Activated CD4-positive, alpha-beta memory T cell treated with anti-CD3 and anti-CD28 coated beads, Interleukin-2, amount 10 ng/mL, durations not matched to agents 7 days and 5 days (primary cell): ENCODE data around the gene GRB2. TPM values are rescaled to one million over a fixed set of nuclear protein-coding genes. Genes with fewer than 3 reads are reported as not detected.
"Not testable (repeated sequence)": the region's sequence is repeated elsewhere in the genome, so short reads cannot be mapped to it uniquely, and the experiment has no call there.

Source experiments
- CTCF ChIA-PET: fragments of 350-600 bp; sonication (Branson Sonifier 250); formaldehyde crosslinking; loops from one replicate; lab custom pipeline; 2021; ENCODE audit warnings: antibody characterized with exemption, inconsistent platforms; lab: Charles Lee
- POLR2A ChIA-PET: fragments of 350-600 bp; sonication (Branson Sonifier 250); formaldehyde crosslinking; loops from one replicate; lab custom pipeline; 2021; ENCODE audit warnings: antibody characterized with exemption; lab: Charles Lee
- DNase-seq: peaks from one replicate; pipeline ENCODE4 v3.0.0-alpha.2; 2020
- H3K27ac Mint-ChIP-seq: one replicate; pipeline ENCODE4 v1.8.0; 2021; ENCODE audit warnings: mild to moderate bottlenecking, mixed read lengths
- H3K27me3 Mint-ChIP-seq: one replicate; pipeline ENCODE4 v1.8.0; 2021; ENCODE audit warnings: mixed read lengths
- H3K36me3 Mint-ChIP-seq: one replicate; pipeline ENCODE4 v1.8.0; 2021; ENCODE audit warnings: low read depth, mixed read lengths
- H3K4me1 Mint-ChIP-seq: one replicate; pipeline ENCODE4 v1.8.0; 2021; ENCODE audit warnings: mixed read lengths
- H3K4me3 Mint-ChIP-seq: one replicate; pipeline ENCODE4 v1.8.0; 2021; ENCODE audit warnings: mild to moderate bottlenecking, mixed read lengths
- H3K9me3 Mint-ChIP-seq: one replicate; pipeline ENCODE4 v1.8.0; 2021; ENCODE audit warnings: mixed read lengths
- total RNA-seq, 2 experiments: library from RNA; stranded (reverse); gene quantifications; one replicate each; pipeline ENCODE4 v1.2.3, GENCODE V29; 2021

The GRB2 gene
- total RNA-seq, 2 experiments from 2014 or later: 130 to 132 TPM

DNA sequence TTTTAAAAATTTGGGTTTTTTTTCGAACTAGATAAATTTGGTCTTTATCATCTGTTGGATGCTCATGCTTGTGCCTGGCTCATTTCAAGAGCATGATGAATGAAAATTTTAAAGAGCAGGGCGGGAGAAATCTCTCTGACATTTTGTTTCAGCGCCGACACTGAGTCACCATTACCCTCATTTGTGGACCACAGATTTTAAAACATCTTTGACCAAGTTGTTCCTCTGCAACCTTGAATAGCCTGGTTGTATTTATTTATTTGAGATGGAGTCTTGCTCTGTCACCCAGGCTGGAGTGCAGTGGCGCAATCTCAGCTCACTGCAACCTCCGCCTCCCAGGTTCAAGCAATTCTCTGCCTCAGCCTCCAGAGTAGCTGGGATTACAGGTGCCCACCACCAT lies 29.0 kb upstream of the GRB2 start:
- Mint-ChIP-seq H3K4me1 (peaks cover 23% of the 10 kb centered on the region), H3K27me3 (peaks cover 13% of the 10 kb centered on the region)
- POLR2A ChIA-PET: interaction anchor here (2.0 kb wide), 1 partner anchor 22 kb away, joined by 4 read pairs; the partner anchor contains the start of gene TMEM94
- H3K4me3 Mint-ChIP-seq, H3K36me3 Mint-ChIP-seq, H3K27ac Mint-ChIP-seq, H3K9me3 Mint-ChIP-seq, DNase-seq, CTCF ChIA-PET: not testable (repeated sequence)

DNA sequence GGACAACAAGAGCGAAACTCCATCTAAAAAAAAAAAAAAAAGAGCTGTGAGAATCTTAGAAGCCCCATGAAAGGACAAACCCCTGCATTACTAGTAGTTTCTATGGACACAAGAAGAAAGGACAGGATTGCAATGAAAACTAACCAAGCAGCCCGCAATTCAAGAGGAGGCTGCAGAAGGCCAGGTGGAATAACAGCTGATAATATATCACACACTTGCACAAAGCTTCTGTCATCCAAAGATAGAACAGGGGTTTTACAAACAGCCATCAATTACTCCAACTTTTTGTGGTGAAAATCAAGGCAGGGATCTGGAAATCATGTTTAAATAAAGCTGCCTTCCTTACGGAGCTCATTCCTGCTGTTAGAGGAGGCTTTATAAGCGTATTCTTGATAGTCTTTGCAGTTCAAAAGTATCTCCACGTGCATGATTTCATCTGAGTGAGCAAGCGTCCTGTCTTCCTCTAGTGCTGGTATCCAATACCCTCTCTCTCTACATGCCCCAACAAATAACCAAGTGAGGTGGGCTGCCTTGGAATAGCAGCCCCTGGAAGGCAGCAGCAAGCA lies 27.8 kb upstream of the GRB2 start:
- Mint-ChIP-seq H3K9me3 (no peaks in the 10 kb centered on the region), H3K36me3 (no peaks in the 10 kb centered on the region), H3K4me3 (no peak overlapping the region), H3K4me1 (peaks cover 23% of the 10 kb centered on the region), H3K27ac (no peak overlapping the region), H3K27me3 (peaks cover 13% of the 10 kb centered on the region)
- POLR2A ChIA-PET: interaction anchor here (2.0 kb wide), 1 partner anchor 23 kb away, joined by 4 read pairs; the partner anchor contains the start of gene TMEM94
- CTCF ChIA-PET: interaction anchor here (0.6 to 0.9 kb wide), 3 partner anchors 11 to 200 kb away, joined by 3 to 4 read pairs (median 3); partner anchors contain the start of gene SMIM5
- DNase-seq: no peak

DNA sequence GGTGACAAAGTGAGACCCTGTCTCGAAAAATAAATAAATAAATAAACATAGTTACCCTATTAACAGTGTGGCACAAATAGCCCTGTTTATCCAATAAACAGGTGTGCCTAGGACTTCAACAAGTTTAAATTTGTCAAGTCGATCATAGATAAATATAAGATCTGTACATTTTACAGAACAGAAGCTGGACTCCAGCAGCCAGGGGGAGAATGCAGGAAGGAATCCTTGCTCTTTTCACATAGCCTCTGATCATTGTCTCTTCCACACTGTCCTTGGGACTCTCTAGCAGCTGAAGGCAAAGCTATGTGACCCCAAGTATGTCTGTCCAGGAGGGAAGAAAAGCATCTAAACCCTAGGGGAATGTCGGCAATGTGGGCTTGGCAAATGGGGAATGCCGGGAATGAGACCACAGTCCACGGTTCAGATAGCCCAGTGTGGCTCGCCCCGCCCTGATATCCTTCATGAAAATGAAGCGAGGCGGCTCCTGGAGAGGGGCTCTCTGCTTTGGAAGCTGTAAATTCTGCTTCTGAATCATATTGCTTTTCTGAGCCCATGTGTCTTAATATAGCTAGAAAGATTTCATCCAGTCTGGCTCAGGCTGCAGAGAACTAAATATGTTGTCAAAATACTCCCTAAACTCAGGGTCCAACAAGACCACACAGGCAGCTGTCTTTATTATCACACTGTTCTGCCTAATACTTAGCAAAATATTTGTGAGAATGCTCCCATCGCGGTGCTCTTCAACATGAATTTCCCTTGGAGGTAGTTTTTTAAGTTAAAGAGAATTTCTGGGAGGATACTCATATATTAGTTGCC lies 24.9 kb upstream of the GRB2 start:
- peaks cover 24% of the 10 kb centered on the region for H3K4me1 Mint-ChIP-seq
- H3K36me3 Mint-ChIP-seq: no peaks in the 10 kb centered on the region
- peaks cover 14% of the 10 kb centered on the region for H3K27me3 Mint-ChIP-seq
- no peak overlapping the region for H3K27ac Mint-ChIP-seq
- no peak overlapping the region for H3K4me3 Mint-ChIP-seq
- POLR2A ChIA-PET: interaction anchor here (1.3 kb wide), 1 partner anchor 86 kb away, joined by 5 read pairs; the partner anchor contains the start of gene TSEN54
- CTCF ChIA-PET: interaction anchor here (1.0 to 2.0 kb wide), 3 partner anchors 18 to 203 kb away, joined by 3 to 6 read pairs (median 5); partner anchors contain the start of gene SMIM5
- H3K9me3 Mint-ChIP-seq: no peaks in the 10 kb centered on the region
- DNase-seq: no peak

DNA sequence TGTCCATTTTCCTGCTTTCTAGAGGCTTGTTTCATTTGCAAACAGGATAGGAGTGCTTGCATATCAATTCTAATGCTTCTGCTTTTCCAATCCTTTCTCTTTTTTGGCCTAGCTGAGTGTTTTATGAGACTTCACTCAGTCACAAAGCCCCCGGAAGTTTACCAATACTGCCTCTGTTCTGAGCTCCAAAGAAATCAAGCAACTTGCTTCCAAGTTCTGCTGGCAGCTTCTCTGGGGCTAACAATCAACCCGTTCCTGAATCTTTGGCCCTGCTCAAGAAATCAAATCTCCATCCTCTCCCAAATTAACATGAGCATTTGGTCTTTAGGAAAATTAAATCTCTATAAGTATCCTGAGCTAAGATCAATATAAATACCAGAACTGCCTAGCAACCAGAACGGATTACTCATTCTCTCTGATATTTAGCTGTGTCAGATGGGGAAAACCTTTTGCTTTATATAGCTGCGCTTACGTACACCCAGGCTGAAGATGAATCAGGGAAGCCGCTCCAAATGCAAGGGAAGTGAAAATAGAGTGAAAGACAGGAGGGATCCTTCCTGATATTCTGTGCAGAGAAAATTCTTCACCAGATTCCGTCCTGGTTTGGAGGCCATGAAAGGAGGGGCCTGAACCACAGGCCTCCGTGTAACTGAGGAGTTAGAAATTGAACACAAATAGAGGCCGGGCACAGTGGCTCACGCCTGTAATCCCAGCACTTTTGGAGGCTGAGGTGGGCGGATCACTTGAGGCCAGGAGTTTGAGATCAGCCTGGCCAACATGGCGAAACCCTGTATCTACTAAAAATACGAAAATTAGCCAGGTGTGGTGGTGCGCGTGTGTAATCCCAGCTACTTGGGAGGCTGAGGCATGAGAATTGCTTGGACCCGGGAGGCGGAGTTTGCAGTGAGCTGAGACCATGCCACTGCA lies 23.3 kb upstream of the GRB2 start:
- peaks cover 14% of the 10 kb centered on the region for H3K27me3 Mint-ChIP-seq
- H3K36me3 Mint-ChIP-seq: no peaks in the 10 kb centered on the region
- POLR2A ChIA-PET: interaction anchor here (1.0 to 1.1 kb wide), 2 partner anchors 28 to 31 kb away, joined by 3 to 5 read pairs; partner anchors contain the start of gene TMEM94
- H3K4me1 Mint-ChIP-seq: peaks cover 18% of the 10 kb centered on the region
- CTCF ChIA-PET: interaction anchor here (0.7 to 3.6 kb wide), 8 partner anchors 16 to 1172 kb away, joined by 3 to 13 read pairs (median 5); partner anchors contain the start of gene SMIM5
- no peak overlapping the region for H3K27ac Mint-ChIP-seq
- DNase-seq: no peak
- no peaks in the 10 kb centered on the region for H3K9me3 Mint-ChIP-seq
- H3K4me3 Mint-ChIP-seq: no peak overlapping the region

DNA sequence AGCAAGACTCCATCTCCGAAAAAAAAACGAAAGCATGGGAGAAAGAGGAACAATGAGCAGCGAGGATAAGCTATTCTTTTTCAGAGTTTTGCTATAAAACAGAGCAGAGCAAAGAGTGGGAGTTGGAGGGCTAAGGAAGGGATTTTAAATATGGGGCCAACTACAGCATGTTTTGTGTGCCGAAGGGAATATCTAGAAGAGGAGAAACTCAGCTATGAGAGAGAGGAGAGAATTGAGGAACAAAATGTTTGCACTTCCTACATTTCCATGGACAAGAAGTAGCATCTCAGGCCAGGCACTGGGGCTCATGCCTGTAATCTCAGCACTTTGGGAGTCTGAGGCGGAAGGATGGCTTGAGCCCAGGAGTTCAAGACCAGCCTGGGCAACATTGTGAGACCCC lies 13.1 kb upstream of the GRB2 start:
- CTCF ChIA-PET: interaction anchor here (0.6 kb wide), 1 partner anchor 95 kb away, joined by 3 read pairs; no protein-coding TSS in a partner anchor
- H3K27me3 Mint-ChIP-seq: peaks cover 17% of the 10 kb centered on the region
- DNase-seq: no peak
- H3K9me3 Mint-ChIP-seq: no peaks in the 10 kb centered on the region
- POLR2A ChIA-PET: no interaction called here
- no peak overlapping the region for H3K4me3 Mint-ChIP-seq
- H3K27ac Mint-ChIP-seq: no peak overlapping the region
- peaks cover 6% of the 10 kb centered on the region for H3K4me1 Mint-ChIP-seq
- H3K36me3 Mint-ChIP-seq: no peaks in the 10 kb centered on the region

DNA sequence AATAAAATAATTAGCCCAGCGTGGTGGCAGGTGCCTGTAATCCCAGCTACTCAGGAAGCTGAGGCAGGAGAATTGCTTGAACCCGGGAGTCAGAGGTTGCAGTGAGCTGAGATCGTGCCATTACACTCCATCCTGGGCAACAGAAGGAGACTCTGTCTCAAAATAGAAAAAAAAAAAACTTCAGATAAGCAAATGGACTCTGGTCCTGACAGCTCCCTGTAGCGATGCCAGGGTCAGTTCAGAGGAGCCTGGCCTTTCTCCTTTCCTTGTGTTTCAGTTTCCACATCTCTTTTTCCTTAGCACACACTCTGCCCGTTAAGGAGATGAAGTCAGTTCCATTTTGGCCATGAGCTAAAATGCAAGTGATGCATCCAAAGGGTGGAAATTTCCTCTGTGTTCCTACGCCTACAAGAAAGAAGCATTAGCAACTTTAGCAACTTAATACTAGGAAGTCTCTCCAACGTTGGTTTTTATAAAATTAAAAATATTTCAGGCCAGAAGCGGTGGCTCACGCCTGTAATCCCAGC lies 11.6 kb upstream of the GRB2 start:
- CTCF ChIA-PET: interaction anchor here (0.7 to 1.5 kb wide), 3 partner anchors 146 to 214 kb away, joined by 3 to 4 read pairs (median 3); partner anchors contain the start of gene MIF4GD
- H3K4me3 Mint-ChIP-seq: no peak overlapping the region

DNA sequence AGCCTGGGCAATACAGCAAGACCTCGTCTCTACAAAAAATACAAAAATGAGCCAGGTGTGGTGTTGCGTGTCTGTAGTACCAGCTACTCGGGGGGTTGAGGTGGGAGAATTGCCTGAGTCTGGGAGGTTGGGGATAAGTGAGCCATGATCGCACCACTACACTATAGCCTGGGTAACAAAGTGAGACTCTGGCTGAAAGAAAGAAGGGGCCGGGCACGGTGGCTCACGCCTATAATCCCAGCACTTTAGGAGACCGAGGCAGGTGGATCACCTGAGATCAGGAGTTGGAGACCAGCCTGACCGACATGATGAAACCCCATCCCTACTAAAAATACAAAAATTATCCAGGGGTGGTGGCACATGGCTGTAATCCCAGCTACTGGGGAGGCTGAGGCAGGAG lies 10.5 kb upstream of the GRB2 start:
- Mint-ChIP-seq H3K4me1 (peaks cover 27% of the 10 kb centered on the region), H3K4me3 (no peak overlapping the region), H3K27me3 (peaks cover 18% of the 10 kb centered on the region), H3K27ac (no peak overlapping the region), H3K36me3 (no peaks in the 10 kb centered on the region), H3K9me3 (no peaks in the 10 kb centered on the region)
- no peak for DNase-seq
- POLR2A ChIA-PET: interaction anchor here (1.3 kb wide), 1 partner anchor 127 kb away, joined by 3 read pairs; the partner anchor contains the start of gene SLC25A19
- CTCF ChIA-PET: interaction anchor here (0.8 to 1.2 kb wide), 2 partner anchors 10 to 108 kb away, joined by 3 read pairs; partner anchors contain the start of gene GRB2

More for the DNA sequence above, 11.6 kb upstream of the GRB2 start:
- no peaks in the 10 kb centered on the region for H3K36me3 Mint-ChIP-seq
- H3K9me3 Mint-ChIP-seq: no peaks in the 10 kb centered on the region
- no peak for DNase-seq
- H3K27me3 Mint-ChIP-seq: peaks cover 18% of the 10 kb centered on the region
- H3K4me1 Mint-ChIP-seq: peaks cover 17% of the 10 kb centered on the region
- no peak overlapping the region for H3K27ac Mint-ChIP-seq
- POLR2A ChIA-PET: interaction anchor here (0.6 kb wide), 2 partner anchors 97 to 458 kb away, joined by 3 to 4 read pairs; no protein-coding TSS in a partner anchor

DNA sequence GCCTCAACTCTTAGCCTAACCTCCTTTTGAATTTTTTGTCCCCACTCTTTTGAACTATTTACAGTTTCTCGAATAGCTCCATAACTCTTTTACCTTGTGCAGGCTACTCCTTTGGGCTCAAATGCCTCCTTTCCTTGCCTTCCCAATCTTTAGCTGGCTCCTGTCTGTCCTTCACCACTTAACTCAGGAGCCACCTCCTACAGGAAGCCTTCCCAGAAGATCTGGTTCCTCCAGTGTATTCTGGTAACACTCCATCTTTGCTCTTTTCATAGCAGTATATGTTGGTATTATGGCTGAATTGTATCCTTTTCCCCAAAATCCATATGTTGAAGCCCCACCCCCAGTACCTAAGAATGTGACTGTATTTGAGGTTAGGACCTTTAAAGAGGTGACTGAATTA lies 9.0 kb upstream of the GRB2 start:
- H3K9me3 Mint-ChIP-seq: no peaks in the 10 kb centered on the region
- DNase-seq: no peak
- H3K4me3 Mint-ChIP-seq: no peak overlapping the region
- H3K27ac Mint-ChIP-seq: no peak overlapping the region
- ChIA-PET CTCF (interaction anchor here (0.6 to 1.7 kb wide), 4 partner anchors 48 to 178 kb away, joined by 3 to 5 read pairs (median 4); no protein-coding TSS in a partner anchor), POLR2A (interaction anchor here (1.0 kb wide), 1 partner anchor 9 kb away, joined by 3 read pairs; the partner anchor contains the start of gene GRB2)
- H3K4me1 Mint-ChIP-seq: peaks cover 32% of the 10 kb centered on the region
- no peaks in the 10 kb centered on the region for H3K36me3 Mint-ChIP-seq
- peaks cover 18% of the 10 kb centered on the region for H3K27me3 Mint-ChIP-seq

DNA sequence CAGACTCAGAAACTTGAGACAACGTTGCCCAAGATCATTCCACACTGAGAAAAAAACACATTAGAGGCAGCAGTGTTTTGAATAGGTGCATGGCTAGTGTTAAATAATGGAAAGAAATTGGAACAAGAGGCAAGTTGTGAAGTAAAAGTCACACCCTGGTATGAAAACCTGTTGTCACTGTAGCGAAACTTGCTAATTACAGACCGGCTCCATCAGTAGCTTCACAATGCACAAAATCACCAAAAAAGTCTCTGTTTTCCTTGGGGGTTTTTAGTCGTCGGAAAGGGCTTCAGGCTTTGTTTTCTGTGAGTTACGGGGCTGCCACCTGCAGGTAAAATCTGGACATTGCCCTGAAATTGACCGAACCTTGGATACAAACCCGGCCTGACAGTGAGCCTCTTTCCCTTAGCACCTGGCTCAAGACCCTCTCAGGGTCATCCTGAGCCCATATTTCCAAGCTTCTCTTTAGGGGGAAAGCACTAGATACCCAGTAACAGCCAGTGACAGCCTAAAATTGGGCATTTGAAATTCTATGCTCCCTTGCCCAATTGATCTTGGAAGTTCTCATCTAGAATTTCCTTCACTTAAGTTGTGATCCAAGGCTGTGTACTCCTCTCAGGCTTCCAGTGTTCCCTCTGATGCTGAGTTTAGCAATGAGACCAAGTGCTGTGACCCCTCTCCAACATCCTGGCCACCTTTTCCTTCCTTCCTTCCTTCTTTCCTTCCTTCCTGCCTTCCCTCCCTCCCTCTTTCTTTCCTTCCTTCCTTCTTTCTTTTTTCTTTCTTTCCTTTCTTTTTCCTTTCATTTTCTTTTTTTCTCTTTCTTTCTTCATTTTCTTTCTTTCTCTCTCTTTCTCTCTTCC lies 7.2 kb upstream of the GRB2 start:
- Mint-ChIP-seq H3K9me3 (no peaks in the 10 kb centered on the region), H3K27ac (peak overlapping the region; percentile 29), H3K27me3 (peaks cover 12% of the 10 kb centered on the region), H3K36me3 (no peaks in the 10 kb centered on the region), H3K4me3 (no peak overlapping the region), H3K4me1 (peaks cover 26% of the 10 kb centered on the region)
- DNase-seq: peak; percentile 81
- ChIA-PET POLR2A (interaction anchor here (0.8 to 2.1 kb wide), 8 partner anchors 90 to 152 kb away, joined by 3 to 7 read pairs (median 5); partner anchors contain the start of genes GGA3, MIF4GD, MRPS7 and SLC25A19), CTCF (interaction anchor here (0.6 to 3.1 kb wide), 31 partner anchors 10 to 489 kb away, joined by 3 to 20 read pairs (median 4); partner anchors contain the start of genes GGA3, MIF4GD, MRPS7 and OTOP2)

DNA sequence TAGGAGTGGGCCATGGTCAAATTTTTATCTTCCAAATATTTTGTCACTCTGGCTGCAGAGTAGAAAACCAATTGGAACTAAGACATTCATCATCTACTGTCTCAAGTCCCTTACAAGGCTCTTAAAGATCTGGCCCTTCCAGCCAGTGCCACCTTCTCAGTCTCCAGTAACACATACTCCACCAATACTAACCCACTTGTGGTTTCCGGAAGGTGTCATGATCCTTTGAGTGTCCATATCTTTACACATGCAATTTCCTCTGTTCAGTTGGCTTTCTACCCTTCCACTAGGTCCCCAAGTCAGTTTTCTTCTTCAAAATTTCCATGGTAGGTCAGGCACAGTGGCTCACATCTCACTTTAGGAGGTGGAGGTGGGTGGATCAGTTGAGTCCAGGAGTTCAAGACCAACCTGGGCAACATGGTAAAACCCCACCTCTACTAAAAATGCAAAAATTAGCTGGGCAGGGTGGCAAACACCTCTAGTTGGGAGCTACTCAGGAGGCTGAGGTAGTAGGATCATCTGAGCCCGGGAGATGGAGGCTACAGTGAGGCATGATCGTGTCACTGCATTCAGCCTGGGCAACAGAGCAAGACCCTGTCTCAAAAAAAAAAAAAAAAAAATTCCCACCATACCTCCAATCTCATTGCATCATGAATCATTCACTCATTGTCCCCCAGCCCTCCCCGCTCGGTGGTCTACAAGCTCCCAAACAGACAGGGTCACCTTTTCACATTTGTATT lies 6.0 kb upstream of the GRB2 start:
- no peak overlapping the region for H3K4me3 Mint-ChIP-seq

More for the DNA sequence above, 6.0 kb upstream of the GRB2 start:
- DNase-seq: no peak
- POLR2A ChIA-PET: interaction anchor here (0.9 to 2.1 kb wide), 6 partner anchors 88 to 142 kb away, joined by 3 to 7 read pairs (median 4); partner anchors contain the start of genes MIF4GD and SLC25A19
- H3K9me3 Mint-ChIP-seq: no peaks in the 10 kb centered on the region
- peaks cover 29% of the 10 kb centered on the region for H3K4me1 Mint-ChIP-seq
- H3K36me3 Mint-ChIP-seq: no peaks in the 10 kb centered on the region
- H3K27me3 Mint-ChIP-seq: peaks cover 12% of the 10 kb centered on the region
- peak overlapping the region; percentile 7 for H3K27ac Mint-ChIP-seq
- CTCF ChIA-PET: interaction anchor here (0.5 to 3.1 kb wide), 20 partner anchors 10 to 450 kb away, joined by 3 to 20 read pairs (median 5); partner anchors contain the start of genes GGA3, MIF4GD and MRPS7
